H9 (cell line): ENCODE results near the gene ALDH1A3. TPM values are rescaled to one million over a fixed set of nuclear protein-coding genes. Genes with fewer than 3 reads are reported as not detected.

Experiments used
- DNase-seq: peaks from one replicate; pipeline ENCODE4 v3.0.0-alpha.2; 2017
- H2AFZ ChIP-seq: one replicate; pipeline ENCODE4 v1.6.1; 2013; ENCODE audit warnings: mild to moderate bottlenecking, low read length, control low read depth, moderate library complexity
- H2AK5ac ChIP-seq: 2 replicates; pipeline ENCODE4 v1.6.1; 2013; ENCODE audit warnings: low read length, control low read depth, mixed read lengths; ENCODE audit not compliant: insufficient read length
- H2BK120ac ChIP-seq: one replicate; pipeline ENCODE4 v1.6.1; 2013; ENCODE audit warnings: low read depth, mild to moderate bottlenecking, low read length, control low read depth, inconsistent platforms; ENCODE audit not compliant: poor library complexity, severe bottlenecking
- H2BK12ac ChIP-seq: 2 replicates; pipeline ENCODE4 v1.6.1; 2013; ENCODE audit warnings: low read length, control low read depth, mixed read lengths, low read depth; ENCODE audit not compliant: insufficient read length
- H2BK15ac ChIP-seq: 2 replicates; pipeline ENCODE4 v1.6.1; 2013; ENCODE audit warnings: low read depth, low read length, control low read depth
- H2BK20ac ChIP-seq: one replicate; pipeline ENCODE4 v1.6.1; 2013; ENCODE audit warnings: low read depth, mild to moderate bottlenecking, low read length, control low read depth, inconsistent platforms; ENCODE audit not compliant: poor library complexity, severe bottlenecking
- H2BK5ac ChIP-seq: 2 replicates; pipeline ENCODE4 v1.6.1; 2013; ENCODE audit warnings: low read length, control low read depth, mixed read lengths; ENCODE audit not compliant: insufficient read length
- H3K14ac ChIP-seq: 2 replicates; pipeline ENCODE4 v1.6.1; 2013; ENCODE audit warnings: low read length, control low read depth; ENCODE audit not compliant: insufficient read depth
- H3K18ac ChIP-seq: 2 replicates; pipeline ENCODE4 v1.6.1; 2013; ENCODE audit warnings: low read depth, mild to moderate bottlenecking, mixed read lengths, low read length, control low read depth; ENCODE audit not compliant: insufficient read length
- H3K23ac ChIP-seq: 2 replicates; pipeline ENCODE4 v1.6.1; 2013; ENCODE audit warnings: low read length, control low read depth, mixed read lengths, low read depth; ENCODE audit not compliant: insufficient read length
- H3K23me2 ChIP-seq: 2 replicates; pipeline ENCODE4 v1.6.1; 2013; ENCODE audit warnings: low read depth, mild to moderate bottlenecking, mixed read lengths, low read length, control low read depth; ENCODE audit not compliant: insufficient read length, poor library complexity, severe bottlenecking
- H3K27ac ChIP-seq: 2 replicates; pipeline ENCODE4 v1.5.1; 2013; ENCODE audit warnings: low read length, control low read depth, mixed read lengths, low read depth; ENCODE audit not compliant: insufficient read length
- H3K27me3 ChIP-seq: 2 replicates; pipeline ENCODE4 v1.6.1; 2013; ENCODE audit warnings: low read length, control low read depth, inconsistent platforms; ENCODE audit not compliant: insufficient read depth
- H3K4ac ChIP-seq: 2 replicates; pipeline ENCODE4 v1.6.1; 2013; ENCODE audit warnings: low read depth, mild to moderate bottlenecking, control low read depth, inconsistent platforms, low read length, moderate library complexity
- H3K4me1 ChIP-seq: 2 replicates; pipeline ENCODE4 v1.6.1; 2013; ENCODE audit warnings: low read length, control low read depth, inconsistent platforms; ENCODE audit not compliant: insufficient read depth
- H3K4me2 ChIP-seq: 2 replicates; pipeline ENCODE4 v1.6.1; 2013; ENCODE audit warnings: low read length, control low read depth, mixed read lengths; ENCODE audit not compliant: insufficient read length, insufficient read depth
- H3K56ac ChIP-seq: 2 replicates; pipeline ENCODE4 v1.6.1; 2013; ENCODE audit warnings: low read depth, mild to moderate bottlenecking, mixed read lengths, low read length, control low read depth; ENCODE audit not compliant: insufficient read length
- H3K79me1 ChIP-seq: 2 replicates; pipeline ENCODE4 v1.6.1; 2013; ENCODE audit warnings: low read depth, mild to moderate bottlenecking, moderate library complexity, low read length, control low read depth, inconsistent platforms; ENCODE audit not compliant: insufficient read depth, poor library complexity, severe bottlenecking
- H3K79me2 ChIP-seq: 2 replicates; pipeline ENCODE4 v1.6.1; 2013; ENCODE audit warnings: low read length, control low read depth, inconsistent platforms; ENCODE audit not compliant: insufficient read depth
- H3K9ac ChIP-seq: 2 replicates; pipeline ENCODE4 v1.6.1; 2013; ENCODE audit warnings: low read length, control low read depth, mixed read lengths; ENCODE audit not compliant: insufficient read length; ENCODE audit errors: extremely low read depth
- H3K9me3 ChIP-seq: one replicate; pipeline ENCODE4 v1.6.1; 2013; ENCODE audit warnings: low read depth, low read length, inconsistent platforms; ENCODE audit not compliant: control insufficient read depth
- H3T11ph ChIP-seq: one replicate; pipeline ENCODE4 v1.6.1; 2013; ENCODE audit warnings: mild to moderate bottlenecking, low read length, control low read depth, inconsistent platforms
- H4K20me1 ChIP-seq: one replicate; pipeline ENCODE4 v1.6.1; 2013; ENCODE audit not compliant: control insufficient read depth, insufficient read length, insufficient read depth
- H4K5ac ChIP-seq: 2 replicates; pipeline ENCODE4 v1.6.1; 2013; ENCODE audit warnings: low read depth, mild to moderate bottlenecking, mixed read lengths, low read length, control low read depth; ENCODE audit not compliant: insufficient read length
- H4K8ac ChIP-seq: replicated peaks from 2 replicates; pipeline ENCODE4 v1.6.1; 2013; ENCODE audit warnings: low read length, control low read depth, mixed read lengths, low read depth; ENCODE audit not compliant: insufficient read length
- H4K91ac ChIP-seq: 2 replicates; pipeline ENCODE4 v1.6.1; 2013; ENCODE audit warnings: low read depth, mild to moderate bottlenecking, moderate library complexity, mixed read lengths, low read length, control low read depth; ENCODE audit not compliant: insufficient read length
- H3K27ac Mint-ChIP-seq, 3 experiments: 2 replicates in 2 of 3; 3 replicates in 1 of 3; pipeline ENCODE4 v1.8.0; 2020 to 2021; ENCODE audit warnings: mixed read lengths in 3 of 3, mild to moderate bottlenecking in 1 of 3, moderate library complexity in 1 of 3
- H3K27me3 Mint-ChIP-seq: 2 replicates; pipeline ENCODE4 v1.8.0; 2021; ENCODE audit warnings: low read depth, mild to moderate bottlenecking, moderate library complexity, mixed read lengths
- H3K36me3 Mint-ChIP-seq, 3 experiments: 2 replicates in 2 of 3; 3 replicates in 1 of 3; pipeline ENCODE4 v1.8.0; 2020 to 2021; ENCODE audit warnings: low read depth in 3 of 3, mixed read lengths in 3 of 3; ENCODE audit not compliant: insufficient read depth in 1 of 3
- H3K4me1 Mint-ChIP-seq, 2 experiments: 2 replicates each; pipeline ENCODE4 v1.8.0; 2020; ENCODE audit warnings: mixed read lengths in 2 of 2
- H3K4me3 Mint-ChIP-seq, 2 experiments: 2 replicates in 1 of 2; 3 replicates in 1 of 2; pipeline ENCODE4 v1.8.0; 2020 to 2021; ENCODE audit warnings: mild to moderate bottlenecking in 2 of 2, mixed read lengths in 2 of 2, moderate library complexity in 1 of 2
- H3K9me3 Mint-ChIP-seq, 2 experiments: 2 replicates in 1 of 2; 3 replicates in 1 of 2; pipeline ENCODE4 v1.8.0; 2020; ENCODE audit warnings: mild to moderate bottlenecking in 2 of 2, mixed read lengths in 2 of 2, moderate library complexity in 1 of 2
- WGBS: extraction: QIAGEN DNeasy Blood & Tissue Kit; methylation state at CpG from one replicate; pipeline ENCODE4 v1.1.7; 2013; ENCODE audit warnings: missing lambda C conversion rate, low lambda C conversion rate, mixed read lengths; ENCODE audit not compliant: insufficient read length; ENCODE audit errors: extremely low coverage; 5-methylcytosine and 5-hydroxymethylcytosine counted together
- total RNA-seq: library from RNA; stranded (reverse); gene quantifications from 2 replicates; pipeline ENCODE4 v1.2.1, GENCODE V29; 2021
- TF ChIP-seq, protein P1 (sequence below): fragments of 200-600 bp; sonication (generic); conservative IDR thresholded peaks from 3 replicates; pipeline ENCODE4 v1.8.0; 2021; ENCODE audit warnings: antibody characterized with exemption, mild to moderate bottlenecking

The ALDH1A3 gene
- total RNA-seq, 1 experiment from 2014 or later = 9.2 TPM

DNA sequence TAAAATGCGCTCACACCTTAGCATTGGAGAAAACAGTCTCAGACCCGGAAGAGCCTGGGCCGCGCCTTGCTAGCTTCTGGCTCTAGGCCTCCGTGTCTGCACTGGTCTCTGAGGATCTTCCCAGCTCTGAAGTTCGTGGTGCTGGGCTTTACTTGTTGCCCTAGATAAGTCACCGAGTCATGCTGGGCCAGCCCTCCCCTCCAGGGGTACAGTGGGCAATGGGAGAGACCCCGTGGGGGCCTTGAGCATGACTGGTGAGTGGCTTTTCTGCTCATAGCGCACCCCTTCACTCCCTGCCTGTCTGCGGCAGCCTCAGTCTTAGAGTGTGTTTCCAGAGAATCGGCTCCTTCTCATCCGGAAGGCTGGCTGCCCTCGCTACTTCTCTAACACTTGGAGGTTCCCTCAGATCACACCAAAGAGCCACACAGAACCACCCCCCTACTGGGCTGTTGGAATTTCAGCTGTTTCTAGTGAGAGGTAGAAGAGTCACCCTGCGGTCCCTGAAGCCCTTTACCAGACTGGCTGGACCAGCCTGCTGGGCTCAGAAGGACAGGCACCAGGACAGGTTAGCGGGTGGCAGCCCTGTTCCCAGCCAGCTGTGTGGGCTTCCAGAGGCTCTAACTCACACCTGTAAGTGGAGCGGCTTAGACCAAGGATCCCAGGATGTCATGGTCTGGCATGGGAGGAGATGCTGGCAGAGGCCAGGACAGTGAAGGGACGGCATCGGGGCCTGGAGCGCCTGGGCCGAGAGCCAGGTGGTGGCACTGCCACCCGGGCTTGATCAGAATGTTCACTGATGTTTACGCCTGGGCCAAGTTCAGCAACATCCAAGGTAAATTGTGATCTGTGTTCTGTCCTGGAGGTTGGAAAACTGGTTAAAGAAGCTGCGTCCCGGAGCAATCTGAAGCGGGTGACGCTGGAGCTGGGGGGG, 17.9 kb downstream of the ALDH1A3 start:
- Histone ChIP-seq H3K18ac (no peak overlapping the region), H3K56ac (no peak overlapping the region), H2BK12ac (no peak overlapping the region), H3K4me1 (no peaks in the 10 kb centered on the region), H3K9me3 (no peaks in the 10 kb centered on the region), H2BK20ac (no peak overlapping the region), H4K5ac (no peak overlapping the region), H3K23me2 (no peaks in the 10 kb centered on the region), H2BK120ac (no peak overlapping the region), H2AFZ (no peak overlapping the region), H4K20me1 (no peaks in the 10 kb centered on the region), H3K27me3 (no peaks in the 10 kb centered on the region), H3K79me2 (no peaks in the 10 kb centered on the region), H3K27ac (no peak overlapping the region), H2BK15ac (no peak overlapping the region), H3K79me1 (no peaks in the 10 kb centered on the region), H2AK5ac (no peak overlapping the region), H4K91ac (no peak overlapping the region), H3K9ac (no peak overlapping the region), H2BK5ac (no peak overlapping the region), H3K4ac (no peak overlapping the region), H4K8ac (no peak overlapping the region), H3K4me2 (no peak overlapping the region), H3K14ac (no peak overlapping the region), H3K23ac (no peak overlapping the region), H3T11ph (no peak overlapping the region)
- Mint-ChIP-seq H3K4me3 (no peak overlapping the region), H3K9me3 (no peaks in the 10 kb centered on the region), H3K4me1 (peaks cover 7 to 17% of the 10 kb centered on the region in 2 experiments), H3K27ac (peak overlapping the region in 2 of 3 experiments; percentile 23 to 55; a peak in 2 of 7 replicates), H3K27me3 (no peaks in the 10 kb centered on the region), H3K36me3 (peaks cover 0 to 19% (median 0%) of the 10 kb centered on the region in 3 experiments; a peak in 2 of 7 replicates)
- TF ChIP-seq, protein P1, sequence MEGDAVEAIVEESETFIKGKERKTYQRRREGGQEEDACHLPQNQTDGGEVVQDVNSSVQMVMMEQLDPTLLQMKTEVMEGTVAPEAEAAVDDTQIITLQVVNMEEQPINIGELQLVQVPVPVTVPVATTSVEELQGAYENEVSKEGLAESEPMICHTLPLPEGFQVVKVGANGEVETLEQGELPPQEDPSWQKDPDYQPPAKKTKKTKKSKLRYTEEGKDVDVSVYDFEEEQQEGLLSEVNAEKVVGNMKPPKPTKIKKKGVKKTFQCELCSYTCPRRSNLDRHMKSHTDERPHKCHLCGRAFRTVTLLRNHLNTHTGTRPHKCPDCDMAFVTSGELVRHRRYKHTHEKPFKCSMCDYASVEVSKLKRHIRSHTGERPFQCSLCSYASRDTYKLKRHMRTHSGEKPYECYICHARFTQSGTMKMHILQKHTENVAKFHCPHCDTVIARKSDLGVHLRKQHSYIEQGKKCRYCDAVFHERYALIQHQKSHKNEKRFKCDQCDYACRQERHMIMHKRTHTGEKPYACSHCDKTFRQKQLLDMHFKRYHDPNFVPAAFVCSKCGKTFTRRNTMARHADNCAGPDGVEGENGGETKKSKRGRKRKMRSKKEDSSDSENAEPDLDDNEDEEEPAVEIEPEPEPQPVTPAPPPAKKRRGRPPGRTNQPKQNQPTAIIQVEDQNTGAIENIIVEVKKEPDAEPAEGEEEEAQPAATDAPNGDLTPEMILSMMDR = no peak
- WGBS = no CpG with 5 or more reads among the region's 26 CpGs
- DNase-seq = no peak
